ENCODE data around the gene SYT17.

- TF ChIP-seq CTCF (IDR thresholded peaks at IDR 0.05) (no peak), POLR2A (IDR thresholded peaks at IDR 0.05) (no peak), POLR2AphosphoS5 (IDR thresholded peaks at IDR 0.05) (no peak)
Measured at GRCh38 chr16:19183187-19183586, 15.1 kb downstream of the SYT17 start.
